ENCODE results near the gene DST. TPM values are rescaled to one million over a fixed set of nuclear protein-coding genes. Genes with fewer than 3 reads are reported as not detected.

DST gene
- total RNA-seq, 4 donors from 2014 or later: 114 to 219 (median 204) TPM

DNA sequence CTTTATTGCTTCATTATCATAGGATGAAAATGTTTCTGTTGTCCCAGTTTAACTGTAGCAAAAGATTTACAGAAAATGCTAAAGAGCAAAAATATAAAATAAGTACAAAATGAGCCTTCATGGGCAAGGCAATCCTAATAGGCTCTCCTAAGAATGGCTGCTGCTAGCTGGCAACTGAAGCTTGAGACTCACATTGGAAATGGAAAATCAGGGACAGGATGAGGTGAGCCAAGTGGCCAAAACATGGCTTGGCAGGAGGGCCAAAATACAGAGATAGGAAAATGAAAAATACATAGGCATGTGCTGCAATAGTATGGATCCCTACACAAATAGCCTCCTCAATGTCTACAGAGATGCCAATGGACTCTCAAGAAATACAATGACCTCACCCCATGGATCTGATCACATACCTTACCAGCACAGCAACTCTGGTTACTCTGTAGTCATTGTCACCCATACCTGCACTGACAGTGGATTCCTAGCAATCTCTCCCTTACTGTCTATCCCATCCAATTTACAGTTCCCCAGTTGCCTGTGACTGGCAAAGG lies 105.4 kb downstream of the DST start:
- peak overlapping the region in 1 of 4 donors; percentile 95 for H3K27ac ChIP-seq
- in situ Hi-C loops (cut with MboI; ENCODE audit: low sequenced_read_pairs in 4 of 4): no loop called here

GRCh38 chr6:56536536-56536935 lies 106.2 kb downstream of the DST start:
- intact Hi-C loops (cut with DNase I; ENCODE audit: low total_unique reads) (no loop called here), in situ Hi-C loops (cut with MboI; ENCODE audit: low sequenced_read_pairs in 4 of 4) (no loop called here)
- peaks cover 0 to 37% of the 10 kb centered on the region in 2 donors for H3K36me3 ChIP-seq
- H3K4me3 ChIP-seq: no peak overlapping the region
- H3K27ac ChIP-seq: no peak overlapping the region
- DNase-seq: no peak
- ATAC-seq: no peak
- TF ChIP-seq, protein P1, sequence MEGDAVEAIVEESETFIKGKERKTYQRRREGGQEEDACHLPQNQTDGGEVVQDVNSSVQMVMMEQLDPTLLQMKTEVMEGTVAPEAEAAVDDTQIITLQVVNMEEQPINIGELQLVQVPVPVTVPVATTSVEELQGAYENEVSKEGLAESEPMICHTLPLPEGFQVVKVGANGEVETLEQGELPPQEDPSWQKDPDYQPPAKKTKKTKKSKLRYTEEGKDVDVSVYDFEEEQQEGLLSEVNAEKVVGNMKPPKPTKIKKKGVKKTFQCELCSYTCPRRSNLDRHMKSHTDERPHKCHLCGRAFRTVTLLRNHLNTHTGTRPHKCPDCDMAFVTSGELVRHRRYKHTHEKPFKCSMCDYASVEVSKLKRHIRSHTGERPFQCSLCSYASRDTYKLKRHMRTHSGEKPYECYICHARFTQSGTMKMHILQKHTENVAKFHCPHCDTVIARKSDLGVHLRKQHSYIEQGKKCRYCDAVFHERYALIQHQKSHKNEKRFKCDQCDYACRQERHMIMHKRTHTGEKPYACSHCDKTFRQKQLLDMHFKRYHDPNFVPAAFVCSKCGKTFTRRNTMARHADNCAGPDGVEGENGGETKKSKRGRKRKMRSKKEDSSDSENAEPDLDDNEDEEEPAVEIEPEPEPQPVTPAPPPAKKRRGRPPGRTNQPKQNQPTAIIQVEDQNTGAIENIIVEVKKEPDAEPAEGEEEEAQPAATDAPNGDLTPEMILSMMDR (IDR thresholded peaks at IDR 0.05 in 4 of 5, conservative IDR thresholded peaks at IDR 0.05 in 1 of 5): no peak
- no peak for TF ChIP-seq POLR2A (IDR thresholded peaks at IDR 0.05)
- H3K9me3 ChIP-seq: no peaks in the 10 kb centered on the region
- H3K27me3 ChIP-seq: no peaks in the 10 kb centered on the region
- H3K4me1 ChIP-seq: peaks cover 47 to 54% of the 10 kb centered on the region in 2 donors

More for the DNA sequence above, 105.4 kb downstream of the DST start:
- DNase-seq (no peak), ATAC-seq (no peak)
- Histone ChIP-seq H3K4me3 (no peak overlapping the region), H3K4me1 (peaks cover 55 to 59% of the 10 kb centered on the region in 2 donors), H3K27me3 (no peaks in the 10 kb centered on the region), H3K9me3 (no peaks in the 10 kb centered on the region), H3K36me3 (peaks cover 0 to 31% of the 10 kb centered on the region in 2 donors)
- TF ChIP-seq, protein P1 (IDR thresholded peaks at IDR 0.05 in 4 of 5, conservative IDR thresholded peaks at IDR 0.05 in 1 of 5): no peak
- TF ChIP-seq POLR2A (IDR thresholded peaks at IDR 0.05): no peak
- intact Hi-C loops (cut with DNase I; ENCODE audit: low total_unique reads): no loop called here

DNA sequence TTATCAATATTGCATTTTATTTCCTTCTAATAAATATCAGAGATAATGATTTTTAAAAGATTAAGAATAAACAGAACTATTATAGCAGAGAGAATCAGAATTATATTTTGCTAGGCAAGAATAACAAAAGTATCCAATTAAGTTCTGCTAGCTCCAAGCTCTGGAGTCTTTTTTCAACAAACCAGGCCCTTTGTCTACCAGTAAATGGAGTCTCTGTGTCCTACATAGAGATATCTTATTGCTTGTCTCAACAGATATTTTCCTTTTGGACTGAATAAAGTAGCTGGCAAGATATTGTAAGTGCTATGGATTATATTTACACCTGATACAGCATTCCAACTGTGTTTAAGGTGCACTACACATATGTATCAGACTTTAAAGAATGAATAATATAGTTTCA lies 107.1 kb downstream of the DST start:
- in situ Hi-C loops (cut with MboI; ENCODE audit: low sequenced_read_pairs in 4 of 4) (no loop called here), intact Hi-C loops (cut with DNase I; ENCODE audit: low total_unique reads) (no loop called here)
- no peak for DNase-seq
- no peak for ATAC-seq
- TF ChIP-seq POLR2A (IDR thresholded peaks at IDR 0.05): no peak
- TF ChIP-seq, protein P1 (IDR thresholded peaks at IDR 0.05 in 4 of 5, conservative IDR thresholded peaks at IDR 0.05 in 1 of 5): no peak
- peak overlapping the region in 1 of 4 donors; percentile 10 for H3K27ac ChIP-seq
- no peaks in the 10 kb centered on the region for H3K27me3 ChIP-seq
- H3K4me1 ChIP-seq: peaks cover 44% of the 10 kb centered on the region in 2 donors
- H3K9me3 ChIP-seq: no peaks in the 10 kb centered on the region
- H3K36me3 ChIP-seq: peaks cover 0 to 44% of the 10 kb centered on the region in 2 donors
- no peak overlapping the region for H3K4me3 ChIP-seq

DNA sequence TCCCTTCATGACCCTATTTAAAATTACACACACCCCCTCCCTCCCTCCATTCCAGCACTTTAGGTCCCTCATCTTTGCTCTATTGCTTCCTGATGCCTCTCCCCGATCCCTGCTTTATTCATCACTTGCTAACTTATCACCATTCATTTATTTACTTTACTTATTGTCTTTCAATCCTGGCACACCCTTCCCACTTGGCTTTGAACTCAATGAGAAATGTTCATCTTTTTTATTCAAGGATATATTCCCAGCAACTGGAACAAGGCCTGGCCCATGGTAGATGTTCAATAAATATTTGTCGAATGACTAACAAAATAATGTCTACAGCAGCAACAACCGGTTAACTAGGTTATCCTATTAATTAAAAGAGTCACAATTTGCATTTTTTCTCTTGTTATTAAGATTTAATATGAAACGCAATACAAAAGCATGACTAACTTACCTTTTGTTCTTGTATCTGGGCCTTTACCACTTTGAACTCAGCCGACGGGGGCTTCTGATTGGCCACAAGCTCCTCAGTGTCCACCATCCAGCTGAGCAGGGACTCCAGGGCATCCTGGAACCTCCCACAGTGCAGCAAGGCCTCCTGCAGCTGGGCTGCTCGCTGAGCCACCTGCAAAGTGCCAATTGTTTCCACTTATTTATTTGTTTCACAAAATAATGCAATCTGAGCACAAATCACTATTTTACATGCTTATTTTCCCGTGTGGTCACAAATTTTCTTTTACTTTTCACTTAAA lies 107.8 kb downstream of the DST start:
- TF ChIP-seq POLR2A (IDR thresholded peaks at IDR 0.05): no peak
- TF ChIP-seq, protein P1 (IDR thresholded peaks at IDR 0.05 in 4 of 5, conservative IDR thresholded peaks at IDR 0.05 in 1 of 5): no peak
- Histone ChIP-seq H3K4me3 (no peak overlapping the region), H3K36me3 (peaks cover 0 to 46% of the 10 kb centered on the region in 2 donors), H3K4me1 (peaks cover 37 to 39% of the 10 kb centered on the region in 2 donors), H3K9me3 (no peaks in the 10 kb centered on the region), H3K27me3 (no peaks in the 10 kb centered on the region), H3K27ac (no peak overlapping the region)
- in situ Hi-C loops (cut with MboI; ENCODE audit: low sequenced_read_pairs in 4 of 4): no loop called here
- ATAC-seq (no peak), DNase-seq (no peak)
- intact Hi-C loops (cut with DNase I; ENCODE audit: low total_unique reads): no loop called here

Measured in gastrocnemius medialis (tissue), 4 donors.